ENCODE measurements around the gene VAV2.

- TF ChIP-seq, protein P1, sequence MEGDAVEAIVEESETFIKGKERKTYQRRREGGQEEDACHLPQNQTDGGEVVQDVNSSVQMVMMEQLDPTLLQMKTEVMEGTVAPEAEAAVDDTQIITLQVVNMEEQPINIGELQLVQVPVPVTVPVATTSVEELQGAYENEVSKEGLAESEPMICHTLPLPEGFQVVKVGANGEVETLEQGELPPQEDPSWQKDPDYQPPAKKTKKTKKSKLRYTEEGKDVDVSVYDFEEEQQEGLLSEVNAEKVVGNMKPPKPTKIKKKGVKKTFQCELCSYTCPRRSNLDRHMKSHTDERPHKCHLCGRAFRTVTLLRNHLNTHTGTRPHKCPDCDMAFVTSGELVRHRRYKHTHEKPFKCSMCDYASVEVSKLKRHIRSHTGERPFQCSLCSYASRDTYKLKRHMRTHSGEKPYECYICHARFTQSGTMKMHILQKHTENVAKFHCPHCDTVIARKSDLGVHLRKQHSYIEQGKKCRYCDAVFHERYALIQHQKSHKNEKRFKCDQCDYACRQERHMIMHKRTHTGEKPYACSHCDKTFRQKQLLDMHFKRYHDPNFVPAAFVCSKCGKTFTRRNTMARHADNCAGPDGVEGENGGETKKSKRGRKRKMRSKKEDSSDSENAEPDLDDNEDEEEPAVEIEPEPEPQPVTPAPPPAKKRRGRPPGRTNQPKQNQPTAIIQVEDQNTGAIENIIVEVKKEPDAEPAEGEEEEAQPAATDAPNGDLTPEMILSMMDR (IDR thresholded peaks at IDR 0.05): no peak
- TF ChIP-seq ZFX (IDR thresholded peaks at IDR 0.05; ENCODE audit: borderline replicate concordance): no peak
These were observed 44.0 kb downstream of the VAV2 start for GRCh38 chr9:133948131-133948530.
